Measurements from ENCODE around the gene CD274.
"Not testable (repeated sequence)": the region's sequence is repeated elsewhere in the genome, so short reads cannot be mapped to it uniquely, and the experiment has no call there.

Gene CD274

DNA sequence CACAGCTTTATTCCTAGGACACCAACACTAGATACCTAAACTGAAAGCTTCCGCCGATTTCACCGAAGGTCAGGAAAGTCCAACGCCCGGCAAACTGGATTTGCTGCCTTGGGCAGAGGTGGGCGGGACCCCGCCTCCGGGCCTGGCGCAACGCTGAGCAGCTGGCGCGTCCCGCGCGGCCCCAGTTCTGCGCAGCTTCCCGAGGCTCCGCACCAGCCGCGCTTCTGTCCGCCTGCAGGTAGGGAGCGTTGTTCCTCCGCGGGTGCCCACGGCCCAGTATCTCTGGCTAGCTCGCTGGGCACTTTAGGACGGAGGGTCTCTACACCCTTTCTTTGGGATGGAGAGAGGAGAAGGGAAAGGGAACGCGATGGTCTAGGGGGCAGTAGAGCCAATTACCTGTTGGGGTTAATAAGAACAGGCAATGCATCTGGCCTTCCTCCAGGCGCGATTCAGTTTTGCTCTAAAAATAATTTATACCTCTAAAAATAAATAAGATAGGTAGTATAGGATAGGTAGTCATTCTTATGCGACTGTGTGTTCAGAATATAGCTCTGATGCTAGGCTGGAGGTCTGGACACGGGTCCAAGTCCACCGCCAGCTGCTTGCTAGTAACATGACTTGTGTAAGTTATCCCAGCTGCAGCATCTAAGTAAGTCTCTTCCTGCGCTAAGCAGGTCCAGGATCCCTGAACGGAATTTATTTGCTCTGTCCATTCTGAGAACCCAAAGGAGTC, at the start of gene CD274:
TSS of gene CD274 (plus strand) at position 184 of the 733 bp plus-strand sequence. CDS start 5,572 bp downstream, outside the sequence.
- peak; percentile 84 for DNase-seq

DNA sequence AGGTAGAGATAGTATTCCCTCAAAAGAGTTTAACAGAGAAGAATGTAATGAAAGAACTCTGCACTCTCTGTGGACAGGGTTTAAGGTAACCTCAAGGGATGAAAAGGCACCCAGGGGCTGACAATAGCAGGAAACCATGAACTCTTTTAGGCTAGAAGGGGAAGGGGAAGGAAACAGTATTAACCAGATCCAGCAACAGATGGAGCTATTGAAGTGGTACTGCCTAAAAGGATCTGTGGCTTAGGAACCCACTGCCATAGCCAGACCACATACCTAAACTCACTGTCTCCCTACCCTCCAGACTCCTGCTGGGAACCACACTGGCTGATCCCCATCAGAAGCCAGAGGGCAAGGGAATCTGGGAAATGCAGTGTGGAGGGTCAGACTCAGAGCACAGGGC, 48.1 kb upstream of the CD274 start:
- DNase-seq: no peak

DNA sequence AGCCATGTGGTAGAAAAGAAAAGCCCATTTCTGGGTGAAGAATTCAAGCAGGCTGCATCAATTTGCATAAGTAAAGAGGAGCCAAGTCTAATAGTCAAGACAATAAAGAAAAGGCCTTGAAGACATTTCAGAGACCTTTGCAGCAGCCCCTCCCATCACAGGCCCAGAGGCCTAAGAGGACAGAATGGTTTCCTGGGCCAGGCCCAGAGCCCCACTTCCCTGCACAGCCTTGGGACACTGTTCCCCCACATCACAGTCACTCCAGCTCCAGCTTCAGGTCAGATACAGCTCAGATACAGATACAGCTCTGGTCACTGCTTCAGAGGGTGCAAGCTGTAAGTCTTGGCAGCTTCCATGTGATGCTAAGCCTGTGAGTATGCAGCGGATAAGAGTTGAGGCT, 41.7 kb upstream of the CD274 start:
- DNase-seq: no peak

DNA sequence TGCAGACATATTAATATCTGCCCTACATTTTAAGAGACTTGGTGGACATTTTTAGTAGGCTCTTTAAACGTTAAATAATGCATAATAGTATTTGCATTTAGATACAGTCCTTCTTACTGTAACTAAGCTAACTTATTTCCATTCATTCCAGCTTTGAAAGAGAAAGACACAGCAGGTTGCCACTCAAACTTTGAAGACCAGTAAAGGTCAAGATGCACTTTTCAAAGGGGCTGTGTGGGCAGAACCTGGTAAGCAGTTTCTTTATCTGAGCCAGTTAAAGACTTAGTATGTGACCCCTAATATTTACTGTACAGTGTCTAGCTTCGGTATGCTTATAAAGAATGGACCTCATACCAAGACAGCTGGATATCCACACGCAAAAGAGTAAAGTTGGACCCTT, 33.4 kb upstream of the CD274 start:
- DNase-seq: no peak

DNA sequence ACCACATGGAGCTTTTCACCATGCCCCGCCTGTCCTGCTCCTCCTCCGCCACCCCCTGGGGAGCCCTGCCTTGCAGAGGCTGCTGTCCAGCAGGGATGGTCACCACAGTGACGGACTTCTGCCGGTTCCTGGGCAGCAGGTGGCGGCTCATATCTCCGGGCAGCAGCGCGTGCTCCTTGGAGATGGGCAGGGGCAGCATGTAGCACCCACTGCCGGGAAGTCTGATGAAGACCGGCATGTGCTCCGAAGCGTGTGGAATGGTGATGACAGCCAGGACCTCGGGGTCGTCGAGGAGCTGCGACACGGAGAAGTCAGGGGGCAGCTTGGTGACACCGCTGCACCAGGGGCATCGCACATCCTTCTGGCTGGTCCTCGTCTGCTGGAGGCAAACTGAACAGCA, 31.9 kb upstream of the CD274 start:
- DNase-seq: no peak

DNA sequence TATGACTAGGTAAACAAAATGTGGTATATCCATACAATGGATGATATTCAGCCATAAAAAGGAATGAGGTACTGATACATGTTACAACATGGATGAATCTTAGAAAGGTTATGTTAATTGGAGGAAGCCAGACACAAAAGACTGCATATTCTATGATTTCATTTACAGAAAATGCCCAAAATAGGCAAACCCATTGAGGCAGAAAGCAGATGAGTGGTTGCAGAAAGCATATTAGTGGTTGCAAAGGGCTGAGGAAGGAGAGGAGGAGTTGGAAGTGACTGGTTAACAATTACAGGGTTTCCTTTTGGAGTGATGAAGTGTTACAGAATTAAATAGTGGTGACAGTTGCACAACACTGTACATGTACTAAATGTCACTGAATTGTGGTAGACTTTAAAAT, 30.4 kb upstream of the CD274 start:
- DNase-seq: no peak

DNA sequence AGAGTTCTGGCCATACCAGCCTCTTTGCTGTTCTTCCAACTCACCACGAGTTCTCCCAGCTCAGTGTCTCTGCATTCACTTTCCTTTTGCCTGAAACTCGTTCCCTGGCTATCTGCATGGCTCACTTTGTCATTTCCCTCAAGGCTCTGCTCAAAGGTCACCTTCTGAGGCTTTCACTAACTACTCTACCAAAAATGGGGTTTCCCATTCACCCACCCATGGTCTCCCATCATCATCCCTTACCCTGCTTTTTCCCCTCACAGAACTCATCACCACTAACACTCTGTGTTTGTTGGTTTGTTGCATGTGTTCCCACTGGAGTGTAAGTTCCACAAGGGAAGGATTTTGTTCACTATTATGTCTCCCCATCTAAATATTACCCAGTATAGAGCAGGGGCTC, 29.2 kb upstream of the CD274 start:
- DNase-seq: no peak

DNA sequence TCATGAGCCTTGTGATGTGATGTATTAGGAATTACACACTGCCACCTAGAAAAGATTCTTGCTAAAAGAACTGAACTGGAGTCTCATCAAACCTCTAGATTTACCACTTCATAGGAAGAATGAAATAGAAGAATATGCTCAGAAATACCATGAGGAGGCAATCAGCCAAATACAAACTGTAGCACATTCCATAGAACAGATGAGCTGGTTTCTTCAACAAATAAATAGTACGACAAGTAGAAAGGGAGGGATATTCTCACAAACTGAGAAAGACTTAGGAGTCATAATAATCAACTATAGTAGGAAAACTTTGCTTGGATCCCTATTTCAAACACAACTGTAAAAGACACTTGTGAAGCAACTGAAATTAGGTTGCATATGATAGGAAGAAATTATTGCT, 28.1 kb upstream of the CD274 start:
- no peak for DNase-seq

DNA sequence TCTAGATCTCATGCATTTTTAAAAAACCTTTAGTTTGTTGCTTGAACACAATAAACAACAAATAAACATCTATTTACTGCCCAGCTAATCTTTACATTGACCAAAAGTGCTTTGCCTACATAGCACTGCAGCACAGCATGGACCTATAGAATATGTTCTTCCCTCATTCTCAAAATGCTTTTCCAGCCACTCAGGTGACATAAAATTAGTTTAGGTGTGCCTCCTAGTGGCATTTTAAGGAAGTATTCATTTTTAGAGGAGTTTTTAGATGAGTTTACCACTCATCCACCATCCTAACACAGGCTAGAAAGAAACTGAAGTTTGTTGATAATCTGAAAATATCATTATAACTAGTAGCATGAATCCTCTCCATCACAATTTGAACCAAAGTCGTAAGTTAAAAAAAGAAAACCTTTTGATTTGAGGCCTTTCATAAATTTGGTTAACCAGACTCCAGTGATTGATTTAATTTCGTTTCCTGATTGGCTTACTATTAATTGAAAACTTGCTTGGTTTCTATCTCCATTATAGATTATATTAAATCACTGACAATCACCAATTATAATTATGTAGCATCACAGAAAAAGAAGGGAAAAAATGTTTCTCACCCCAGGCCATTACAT, 25.2 kb upstream of the CD274 start:
- DNase-seq: peak; percentile 69

DNA sequence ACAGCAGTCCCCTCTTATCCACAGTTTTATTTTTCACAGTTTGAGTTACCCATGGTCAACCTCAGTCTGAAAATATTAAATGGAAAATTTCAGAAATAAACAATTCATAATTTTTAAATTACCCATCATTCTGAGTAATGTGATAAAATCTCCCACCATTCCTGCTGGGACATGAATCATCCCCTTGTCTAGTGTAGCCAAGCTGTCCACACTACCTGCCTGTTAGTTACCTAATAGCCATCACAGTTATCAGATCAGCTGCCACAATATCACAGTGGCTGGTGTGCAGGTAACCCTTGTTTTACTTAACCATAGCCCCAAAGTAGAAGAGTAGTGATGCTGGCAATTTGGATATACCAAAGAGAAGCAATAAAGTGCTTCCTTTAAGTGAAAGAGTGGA, 23.3 kb upstream of the CD274 start:
- no peak for DNase-seq

DNA sequence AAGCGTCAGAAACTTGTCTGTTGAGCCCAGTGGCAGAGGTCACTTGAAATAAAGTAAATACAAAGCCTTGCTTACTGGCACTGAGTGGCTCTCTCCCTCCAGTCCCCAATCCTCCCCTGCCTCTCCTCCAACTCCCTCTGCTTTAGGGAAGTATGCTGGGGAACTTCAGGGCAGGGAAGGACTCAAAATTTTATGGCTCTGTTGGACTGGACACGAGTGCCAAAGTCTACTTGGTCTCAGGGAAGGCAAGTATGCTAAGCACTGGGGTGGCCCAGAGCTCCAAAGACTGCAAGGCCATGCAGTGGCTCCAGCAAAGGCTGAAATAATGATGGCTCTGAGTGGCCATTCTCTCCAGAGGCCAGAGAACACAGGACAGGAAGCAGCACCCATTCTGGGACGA, 22.2 kb upstream of the CD274 start:
- DNase-seq: no peak

DNA sequence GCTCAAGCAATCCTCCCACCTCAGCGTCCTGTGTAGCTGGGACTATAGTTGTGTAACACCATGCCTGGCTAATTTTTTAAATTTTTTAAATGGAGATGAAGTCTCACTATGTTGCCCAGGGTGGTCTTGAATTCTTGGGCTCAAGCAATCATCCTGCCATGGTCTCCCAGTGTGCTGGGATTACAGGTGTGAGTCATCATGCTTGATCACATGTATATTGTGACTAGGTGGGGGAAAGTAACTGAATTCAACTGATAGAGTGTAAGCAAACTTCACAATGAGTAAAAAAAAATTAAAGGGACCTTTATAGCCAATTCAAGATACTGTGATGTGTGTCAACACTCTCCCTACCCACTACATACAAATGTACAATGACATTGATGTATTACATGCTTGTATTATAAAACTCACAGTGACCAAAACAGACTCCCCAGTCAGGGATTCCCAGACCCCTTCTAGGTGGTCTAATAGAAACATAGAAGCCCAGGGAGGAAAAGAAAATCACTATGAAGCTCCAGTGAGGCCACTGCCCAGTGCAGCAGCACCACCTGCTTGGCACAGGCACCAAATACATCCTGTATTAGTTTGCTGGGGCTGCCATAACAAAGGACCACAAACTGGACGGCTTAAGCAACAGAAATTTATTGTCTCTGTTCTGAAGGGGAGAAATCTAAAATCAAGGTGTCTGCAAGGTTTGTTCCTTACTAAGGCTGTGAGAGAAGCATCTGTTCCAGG, 21.4 kb upstream of the CD274 start:
- DNase-seq: no peak

DNA sequence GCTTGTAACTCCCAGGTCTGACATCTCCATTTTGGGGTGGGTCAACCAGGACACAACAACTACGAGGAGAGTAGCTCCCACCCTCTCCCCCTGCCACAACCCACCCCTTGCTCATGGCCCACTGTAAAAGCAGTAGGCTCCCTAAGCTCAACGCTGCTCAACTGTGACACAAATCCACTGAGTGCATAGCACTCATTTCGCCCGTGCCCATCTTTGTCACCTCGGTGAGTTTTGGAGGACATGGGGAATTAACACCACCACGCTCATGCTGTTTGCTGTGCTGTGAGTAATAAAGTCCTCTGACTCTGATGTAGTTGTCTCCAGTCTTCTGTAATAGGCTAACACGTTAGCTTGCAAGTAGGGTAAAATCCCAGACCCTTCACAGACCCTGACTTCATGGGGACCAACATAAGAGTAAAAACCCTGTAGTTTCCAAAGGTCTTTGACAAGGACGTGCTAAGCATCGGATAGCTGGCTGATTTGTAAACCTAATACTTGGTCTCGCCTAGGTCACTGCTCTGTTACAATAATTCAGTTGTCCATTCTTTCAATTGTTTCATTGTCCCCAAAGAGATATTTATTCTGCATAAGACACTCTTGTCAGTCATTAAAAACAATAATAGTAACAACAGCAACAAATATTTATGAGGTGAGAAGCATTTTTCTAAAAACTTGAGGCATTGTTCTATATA, 20.3 kb upstream of the CD274 start:
- DNase-seq: no peak

DNA sequence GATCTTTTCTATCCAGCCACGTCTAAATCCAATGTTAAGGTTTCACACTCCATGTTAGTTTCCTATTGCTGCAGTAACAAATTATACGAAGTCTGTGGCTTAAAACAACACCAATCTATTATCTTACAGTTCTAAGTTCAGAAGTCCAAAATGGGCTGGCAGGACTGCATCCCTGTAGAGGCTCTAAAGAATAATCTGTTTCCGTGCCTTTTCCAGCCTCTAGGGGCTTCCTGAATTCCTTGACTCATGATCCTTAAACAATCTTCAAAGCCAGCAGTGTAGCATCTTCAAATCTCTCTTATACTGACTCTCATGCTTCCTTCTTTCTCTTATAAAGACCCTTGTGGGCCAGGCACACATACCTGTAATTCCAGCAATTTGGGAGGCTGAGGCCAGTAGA, 19.4 kb upstream of the CD274 start:
- no peak for DNase-seq

DNA sequence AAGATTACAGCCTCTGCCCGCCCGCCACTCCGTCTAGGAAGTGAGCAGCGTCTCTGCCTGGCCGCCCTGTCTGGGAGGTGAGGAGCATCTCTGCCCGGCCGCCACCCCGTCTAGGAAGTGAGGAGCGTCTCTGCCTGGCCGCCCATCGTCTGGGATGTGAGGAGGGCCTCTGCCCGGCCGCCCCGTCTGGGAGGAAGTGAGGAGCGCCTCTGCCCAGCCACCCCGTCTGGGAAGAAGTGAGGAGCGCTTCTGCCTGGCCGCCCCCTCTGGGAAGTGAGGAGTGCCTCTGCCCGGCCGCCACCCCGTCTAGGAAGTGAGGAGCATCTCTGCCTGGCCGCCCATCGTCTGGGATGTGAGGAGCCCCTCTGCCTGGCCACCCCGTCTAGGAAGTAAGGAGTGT, 17.5 kb upstream of the CD274 start:
- DNase-seq: not testable (repeated sequence)

DNA sequence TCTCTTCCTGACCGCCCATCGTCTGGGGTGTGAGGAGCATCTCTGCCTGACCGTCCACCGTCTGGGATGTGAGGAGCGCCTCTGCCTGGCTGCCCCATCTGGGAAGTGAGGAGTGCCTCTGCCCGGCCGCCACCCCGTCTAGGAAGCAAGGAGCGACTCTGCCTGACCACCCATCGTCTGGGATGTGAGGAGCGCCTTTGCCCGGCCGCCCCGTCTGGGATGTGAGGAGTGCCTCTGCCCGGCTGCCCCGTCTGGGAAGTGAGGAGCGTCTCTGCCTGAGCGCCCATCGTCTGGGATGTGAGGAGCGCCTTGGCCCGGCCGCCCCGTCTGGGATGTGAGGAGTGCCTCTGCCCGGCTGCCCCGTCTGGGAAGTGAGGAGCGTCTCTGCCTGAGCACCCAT, 17.0 kb upstream of the CD274 start:
- not testable (repeated sequence) for DNase-seq

DNA sequence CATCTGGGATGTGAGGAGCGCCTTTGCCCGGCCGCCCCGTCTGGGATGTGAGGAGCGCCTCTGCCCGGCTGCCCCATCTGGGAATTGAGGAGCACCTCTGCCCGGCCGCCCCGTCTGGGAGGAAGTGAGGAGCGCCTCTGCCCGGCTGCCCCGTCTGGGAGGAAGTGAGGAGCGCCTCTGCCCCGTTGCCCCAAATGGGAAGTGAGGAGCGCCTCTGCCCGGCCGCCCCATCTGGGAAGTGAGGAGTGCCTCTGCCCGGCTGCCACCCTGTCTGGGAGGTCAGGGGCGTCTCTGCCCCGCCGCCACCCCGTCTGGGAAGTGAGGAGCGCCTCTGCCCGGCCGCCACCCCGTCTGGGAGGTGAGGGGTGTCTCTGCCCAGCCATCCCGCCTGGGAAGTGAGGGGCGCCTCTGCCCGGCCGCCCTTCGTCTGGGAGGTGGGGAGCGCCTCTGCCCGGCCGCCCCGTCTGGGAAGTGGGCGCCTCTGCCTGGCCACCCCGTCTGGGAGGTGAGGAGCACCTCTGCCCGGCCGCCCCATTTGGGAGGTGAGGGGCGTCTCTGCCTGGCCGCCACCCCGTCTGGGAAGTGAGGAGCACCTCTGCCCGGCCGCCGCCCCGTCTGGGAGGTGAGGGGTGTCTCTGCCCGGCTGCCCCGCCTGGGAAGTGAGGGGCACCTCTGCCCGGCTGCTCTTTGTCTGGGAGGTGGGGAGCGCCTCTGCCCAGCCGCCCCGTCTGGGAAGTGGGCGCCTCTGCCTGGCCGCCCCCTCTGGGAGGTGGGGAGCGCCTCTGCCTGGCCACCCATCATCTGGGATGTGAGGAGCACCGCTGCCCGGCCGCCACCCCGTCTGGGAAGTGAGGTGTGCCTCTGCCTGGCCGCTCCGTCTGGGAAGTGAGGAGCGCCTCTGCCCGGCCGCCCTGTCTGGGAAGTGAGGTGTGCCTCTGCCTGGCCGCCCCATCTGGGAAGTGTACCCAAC, 16.2 kb upstream of the CD274 start:
- not testable (repeated sequence) for DNase-seq

DNA sequence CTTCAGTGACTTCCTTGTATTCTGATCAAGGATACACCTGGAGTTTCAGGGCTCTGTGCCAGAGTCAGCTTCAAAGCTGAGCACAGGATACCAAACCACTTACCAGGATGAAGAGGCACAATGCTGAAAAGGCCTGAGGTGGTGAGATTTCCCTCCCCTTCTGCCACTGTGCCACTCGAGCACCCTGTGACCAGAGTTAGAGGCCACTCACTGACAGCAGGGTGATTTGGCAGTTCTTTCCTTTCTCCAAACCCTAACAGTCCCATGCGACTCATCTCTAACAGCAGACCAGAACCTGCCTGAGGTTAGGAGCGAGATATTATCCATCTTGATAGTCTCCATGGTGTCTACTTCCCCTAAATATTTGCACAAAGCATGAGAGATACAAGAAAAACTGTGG, 14.4 kb upstream of the CD274 start:
- DNase-seq: no peak

DNA sequence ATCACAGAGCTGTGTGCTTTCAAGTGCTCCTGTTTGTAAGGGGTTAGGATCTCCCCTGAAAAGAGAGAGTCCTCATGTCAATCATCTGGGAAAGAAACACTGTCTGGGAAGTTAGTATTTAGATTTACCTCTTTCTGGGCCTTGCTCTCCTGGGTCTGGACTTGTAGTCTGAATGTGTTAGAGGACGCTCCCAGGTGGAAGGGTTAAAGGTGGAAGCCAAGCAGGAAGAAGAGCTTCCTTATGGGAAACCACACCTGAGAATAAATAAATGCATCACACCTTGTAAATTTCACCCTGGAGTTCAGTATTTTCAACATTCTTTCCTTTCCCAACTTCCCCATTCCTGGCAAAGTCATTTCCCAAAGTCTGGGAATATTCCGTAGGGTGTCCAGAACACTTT, 13.9 kb upstream of the CD274 start:
- DNase-seq: no peak

DNA sequence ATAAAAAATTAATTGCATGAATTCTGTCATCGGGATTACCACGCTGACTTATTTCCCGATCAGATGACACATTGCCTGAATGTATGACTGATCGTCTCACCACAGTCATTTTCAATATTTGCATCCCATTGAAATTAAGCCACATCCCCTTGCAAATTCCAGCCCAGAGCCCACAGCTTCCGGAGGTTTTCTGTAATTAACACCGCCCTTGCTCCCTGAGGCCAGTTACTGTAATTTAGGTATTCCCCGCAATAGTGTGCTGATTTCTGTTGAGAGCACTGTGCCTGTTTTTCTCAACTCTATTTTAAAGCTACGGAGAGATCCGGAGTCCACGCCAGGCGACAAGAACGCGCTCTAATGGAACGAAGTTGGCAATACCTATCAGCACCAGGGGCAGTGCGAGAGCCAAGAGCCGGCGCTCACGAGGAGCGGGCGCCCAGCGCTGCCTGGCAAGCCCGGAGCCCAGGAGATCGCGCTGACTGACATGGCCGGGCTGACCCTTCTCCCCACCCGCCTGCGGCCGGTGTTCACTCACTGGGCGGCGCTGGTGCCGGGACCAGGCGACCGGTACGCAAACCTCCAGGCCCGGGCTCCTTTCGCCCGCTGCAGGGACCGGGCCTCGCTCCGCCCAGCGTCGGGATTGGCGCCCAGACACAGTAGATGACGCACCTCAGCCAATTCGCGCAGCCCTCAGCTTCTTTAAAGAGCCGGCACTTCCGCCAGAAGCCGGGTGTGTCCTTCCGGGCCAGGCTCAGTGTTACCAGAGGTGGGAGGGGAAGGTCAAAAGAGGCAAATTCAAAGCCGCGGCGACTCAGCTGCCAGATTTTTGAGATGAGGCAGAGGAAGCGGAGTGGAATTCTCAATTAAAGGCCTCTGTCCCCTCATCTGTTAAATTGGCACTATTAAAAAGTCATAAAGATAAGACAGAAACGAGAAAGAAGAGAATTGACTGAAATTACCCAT, 12.8 kb upstream of the CD274 start, which contains the start of gene PLGRKT:
TSS of gene PLGRKT (minus strand) at position 672 of the 963 bp plus-strand sequence. CDS start 5,948 bp downstream, outside the sequence.
- DNase-seq: peak; percentile 97
